Suprapubic skin (tissue), 3 donors: ENCODE results near the gene RNF144B.

Experiments used
- CTCF ChIP-seq, 2 donors: fragments of 200-600 bp in 1 of 2; fragments of 450-650 bp in 1 of 2; sonication (generic) in 1 of 2; IDR thresholded peaks; one replicate each; pipeline ENCODE4 v1.5.1; 2016 to 2019; ENCODE audit warnings: antibody characterized with exemption in 2 of 2, mild to moderate bottlenecking in 1 of 2, moderate library complexity in 1 of 2
- EP300 ChIP-seq: sonication (generic); formaldehyde crosslinking; IDR thresholded peaks from one replicate; pipeline ENCODE4 v1.6.1; 2017; ENCODE audit warnings: antibody characterized with exemption
- POLR2A ChIP-seq, 2 donors: fragments of 450-650 bp; IDR thresholded peaks; one replicate each; pipeline ENCODE4 v1.6.1; 2017; ENCODE audit warnings: antibody characterized with exemption in 2 of 2, mild to moderate bottlenecking in 2 of 2, moderate library complexity in 2 of 2

GRCh38 chr6:18347866-18348265 lies 39.3 kb upstream of the RNF144B start:
- TF ChIP-seq CTCF (IDR thresholded peaks at IDR 0.05) (no peak), EP300 (no peak), POLR2A (IDR thresholded peaks at IDR 0.05) (no peak)
